GM18498 (cell line): Measurements from ENCODE around the gene UNC5A.

Experiments used
- ATAC-seq: cut with Tn5 transposase; IDR thresholded peaks from one replicate; pipeline ENCODE4 v1.9.1; 2021; ENCODE audit warnings: mild to moderate bottlenecking, moderate library complexity; ENCODE audit not compliant: unreplicated experiment

The UNC5A gene

DNA sequence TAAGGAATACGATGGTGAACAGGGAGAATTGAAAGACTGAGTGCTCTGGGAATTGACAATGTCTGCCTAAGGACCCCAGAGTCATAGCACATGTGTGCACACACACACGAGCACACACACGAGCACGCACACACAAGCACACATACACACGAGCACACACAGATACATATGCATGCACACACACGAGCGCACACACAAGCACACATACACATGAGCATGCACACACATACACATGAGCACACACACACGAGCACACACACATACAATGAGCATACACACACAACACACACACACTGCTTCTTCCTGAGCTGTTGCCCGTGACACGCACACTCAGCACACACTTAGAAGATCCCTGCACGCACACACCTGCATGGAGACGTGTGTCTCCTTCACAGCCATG is 10.9 kb upstream of the UNC5A start:
- ATAC-seq = no peak

DNA sequence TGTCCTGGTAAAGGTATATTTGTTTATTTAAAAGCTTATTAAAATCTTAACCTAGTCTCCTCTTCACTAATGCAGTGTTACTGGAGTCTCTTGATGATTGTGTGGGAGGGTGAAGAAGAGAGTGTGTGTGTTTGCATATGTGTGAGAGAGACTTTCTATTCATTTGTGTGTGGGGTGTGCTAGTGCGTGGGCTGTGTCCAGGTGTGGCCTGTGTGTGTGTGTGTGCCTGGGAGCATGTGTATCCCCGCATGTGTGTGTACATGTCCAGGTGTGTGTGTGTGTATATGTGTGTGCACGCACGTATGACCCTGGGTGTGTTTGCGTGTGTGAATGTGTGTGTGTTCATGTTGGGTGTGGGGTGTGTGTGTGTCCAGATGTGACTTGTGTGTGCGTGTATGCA is 10.3 kb upstream of the UNC5A start:
- ATAC-seq = no peak

DNA sequence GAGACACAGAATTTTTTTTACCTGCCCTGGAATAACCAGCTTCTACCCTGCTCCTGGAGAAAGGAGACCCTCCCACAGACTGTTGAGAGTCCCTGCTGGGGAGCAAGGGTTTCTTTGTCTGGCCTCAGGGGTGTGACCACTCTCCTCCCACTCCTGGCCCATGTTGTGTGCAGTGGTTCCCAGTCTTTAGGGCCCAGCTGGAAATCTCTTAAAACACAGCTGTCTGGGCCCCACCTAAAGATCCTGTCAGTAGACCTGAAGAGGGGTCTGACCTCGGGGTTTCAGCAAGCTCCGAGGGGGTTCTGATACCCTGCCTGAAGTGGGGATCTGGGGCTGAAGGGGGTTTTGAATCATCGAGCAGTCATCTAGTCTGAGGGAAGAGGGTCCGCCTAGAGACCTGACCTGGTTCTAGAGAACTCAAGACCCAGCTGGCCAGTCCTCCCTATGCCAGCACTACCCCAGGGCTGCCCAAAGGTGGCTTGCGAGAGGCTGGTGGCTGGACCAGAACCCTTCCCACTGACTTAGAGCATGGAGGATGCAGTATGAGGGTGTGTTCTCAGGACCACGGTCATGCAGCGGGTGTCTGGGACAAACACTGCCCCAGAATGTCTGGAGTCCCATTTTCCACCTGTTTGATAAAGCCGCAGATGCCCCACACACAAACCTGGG is 8.1 kb upstream of the UNC5A start:
- no peak for ATAC-seq

DNA sequence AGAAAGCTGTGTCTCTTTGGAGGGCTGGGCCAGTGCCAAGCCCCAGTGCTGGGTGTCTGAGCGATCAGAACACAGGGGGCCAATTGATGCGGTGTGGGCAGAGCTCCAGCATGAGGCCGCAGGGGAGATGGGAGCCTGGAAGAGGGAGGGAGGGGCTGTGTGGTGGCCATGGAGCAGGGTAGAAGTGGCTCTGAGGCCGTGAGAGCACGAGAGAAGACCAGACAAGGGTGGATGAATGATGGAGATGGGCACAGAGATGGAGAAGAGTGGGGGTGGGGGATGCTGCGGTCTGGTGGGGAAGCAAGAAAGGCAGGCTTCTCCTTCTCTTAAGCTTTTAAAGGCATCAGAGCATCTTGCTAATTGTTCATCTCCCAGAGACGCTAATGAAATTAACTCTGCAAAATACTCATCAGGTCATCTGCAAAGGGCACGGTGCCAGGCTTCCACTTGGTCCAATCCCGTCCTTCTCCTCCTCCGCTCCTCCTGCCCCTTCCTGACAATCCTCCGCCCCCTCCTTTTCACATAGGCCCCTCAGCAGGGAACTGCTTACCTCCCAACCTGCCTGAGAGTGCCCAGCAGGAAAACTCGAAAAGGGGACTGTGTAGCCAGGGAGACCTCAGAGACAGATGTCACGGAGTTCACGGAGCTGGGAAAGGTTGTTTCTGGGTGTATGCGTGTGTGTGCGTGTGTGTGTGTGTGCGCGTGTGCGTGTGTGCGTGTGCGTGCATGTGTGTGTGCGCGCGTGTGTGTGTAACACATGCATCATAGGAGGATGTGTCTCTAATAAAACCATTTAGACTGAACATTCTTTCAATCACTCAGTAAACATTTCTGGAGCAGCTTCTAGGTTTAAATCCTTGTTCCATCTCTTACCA is 7.1 kb upstream of the UNC5A start:
- no peak for ATAC-seq

DNA sequence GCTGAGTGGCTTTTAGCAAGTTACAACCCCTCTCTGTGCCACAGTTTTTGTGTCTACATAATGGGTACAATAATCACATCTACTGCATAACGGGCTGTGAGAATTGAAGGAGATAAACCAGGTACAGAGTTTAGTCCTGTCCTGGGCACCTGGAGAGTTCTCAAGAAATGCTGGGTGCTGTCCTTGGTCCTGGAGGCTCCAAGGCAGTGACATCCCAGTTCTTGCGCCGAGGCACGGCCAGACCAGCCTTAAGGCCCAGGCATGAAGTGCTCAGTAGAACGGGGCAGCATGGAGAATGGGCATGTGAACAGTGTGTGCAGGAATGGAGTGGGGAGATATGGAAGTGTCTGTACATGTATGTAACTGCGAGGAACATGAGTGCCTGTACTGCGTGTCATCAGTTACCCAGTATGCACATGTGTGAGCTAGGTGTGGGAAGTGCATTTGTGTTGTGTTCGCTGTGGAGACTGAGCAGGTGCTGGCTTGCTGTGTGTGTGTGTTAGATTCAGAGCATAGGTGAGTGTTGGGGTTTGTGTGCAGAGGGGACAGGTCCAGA is 6.3 kb upstream of the UNC5A start:
- no peak for ATAC-seq

DNA sequence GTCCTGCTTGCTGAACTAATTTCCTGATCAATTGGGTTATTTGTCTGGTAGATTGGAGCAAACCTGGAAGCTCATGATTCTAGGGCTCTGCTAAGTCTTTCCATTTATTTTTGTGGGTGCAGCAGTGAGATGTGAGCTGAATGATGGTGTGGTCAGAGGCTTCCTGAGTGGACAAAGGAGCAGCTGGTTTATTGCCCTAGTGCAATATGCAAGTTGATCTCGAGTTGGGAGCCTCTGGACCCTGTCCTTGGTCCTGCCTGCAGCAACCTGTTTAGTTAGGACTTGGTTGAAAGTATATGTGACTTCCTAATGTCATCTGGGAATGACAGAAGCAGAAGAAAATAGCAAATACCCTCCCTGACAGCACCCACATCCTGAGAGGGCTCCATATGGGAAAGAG is 4.2 kb upstream of the UNC5A start:
- no peak for ATAC-seq

DNA sequence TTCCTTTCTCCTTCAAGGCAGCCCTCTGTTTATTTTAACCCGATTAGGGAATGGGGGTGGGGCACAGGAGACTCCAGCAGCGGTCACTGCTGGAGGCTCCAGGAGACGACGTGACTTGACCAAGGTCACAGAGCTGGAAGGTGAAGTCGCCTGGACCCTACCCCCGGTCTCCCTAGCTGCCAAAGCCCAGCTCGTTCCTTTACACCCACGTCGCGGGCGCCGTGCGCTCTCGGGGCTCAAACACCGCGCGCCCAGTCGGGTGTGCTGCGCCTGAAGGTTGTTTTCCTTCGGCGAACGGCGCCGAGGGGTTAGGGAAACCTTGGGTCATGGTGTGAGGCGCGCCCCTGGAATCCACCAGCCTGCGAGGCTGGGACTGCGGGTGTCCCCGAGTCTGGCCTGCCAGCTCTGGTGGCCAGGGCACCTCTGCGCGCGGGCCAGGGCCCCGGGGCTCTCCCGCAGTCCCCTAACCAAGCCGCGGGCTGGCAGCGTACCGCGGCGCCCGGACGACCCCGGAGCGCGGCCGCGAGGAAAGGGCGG is 747 bp upstream of the UNC5A start:
- ATAC-seq = no peak

DNA sequence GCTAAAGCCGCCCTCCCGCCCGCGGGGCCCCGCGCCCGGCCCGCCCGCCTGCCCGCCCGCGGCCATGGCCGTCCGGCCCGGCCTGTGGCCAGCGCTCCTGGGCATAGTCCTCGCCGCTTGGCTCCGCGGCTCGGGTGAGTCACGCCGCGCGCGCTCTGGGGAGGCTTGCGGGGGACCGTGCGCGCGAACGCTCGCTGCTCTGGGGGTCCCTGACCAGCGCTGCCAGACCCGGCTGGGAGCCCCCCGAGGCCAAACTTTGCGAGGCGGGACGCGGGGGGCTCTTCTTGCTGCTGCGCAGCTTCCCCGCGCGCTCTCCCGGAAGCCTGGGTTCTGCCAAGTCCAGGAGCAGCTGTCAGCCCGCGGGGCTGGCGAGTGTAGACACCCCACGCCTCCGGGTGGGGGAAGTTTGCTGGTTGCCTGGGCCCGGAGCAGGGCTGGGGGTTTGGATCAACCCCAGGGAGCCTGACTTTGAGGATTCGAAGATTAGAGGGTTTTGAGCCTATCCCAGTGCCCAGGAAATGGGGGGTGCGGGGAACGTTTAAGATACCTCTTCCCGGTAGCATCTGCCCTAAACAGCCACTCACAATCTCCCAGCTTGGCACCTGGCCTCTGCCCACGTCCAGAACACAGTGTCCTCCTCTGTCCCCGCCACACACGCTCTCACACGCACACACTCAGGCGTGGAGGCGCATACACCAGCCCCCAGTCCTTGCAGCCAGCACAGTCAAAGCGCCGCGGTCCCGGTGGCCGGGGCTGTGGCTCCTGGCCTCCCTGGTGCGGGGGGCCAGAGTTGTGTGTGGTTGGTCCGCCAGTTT is 535 bp downstream of the UNC5A start:
- ATAC-seq = no peak

DNA sequence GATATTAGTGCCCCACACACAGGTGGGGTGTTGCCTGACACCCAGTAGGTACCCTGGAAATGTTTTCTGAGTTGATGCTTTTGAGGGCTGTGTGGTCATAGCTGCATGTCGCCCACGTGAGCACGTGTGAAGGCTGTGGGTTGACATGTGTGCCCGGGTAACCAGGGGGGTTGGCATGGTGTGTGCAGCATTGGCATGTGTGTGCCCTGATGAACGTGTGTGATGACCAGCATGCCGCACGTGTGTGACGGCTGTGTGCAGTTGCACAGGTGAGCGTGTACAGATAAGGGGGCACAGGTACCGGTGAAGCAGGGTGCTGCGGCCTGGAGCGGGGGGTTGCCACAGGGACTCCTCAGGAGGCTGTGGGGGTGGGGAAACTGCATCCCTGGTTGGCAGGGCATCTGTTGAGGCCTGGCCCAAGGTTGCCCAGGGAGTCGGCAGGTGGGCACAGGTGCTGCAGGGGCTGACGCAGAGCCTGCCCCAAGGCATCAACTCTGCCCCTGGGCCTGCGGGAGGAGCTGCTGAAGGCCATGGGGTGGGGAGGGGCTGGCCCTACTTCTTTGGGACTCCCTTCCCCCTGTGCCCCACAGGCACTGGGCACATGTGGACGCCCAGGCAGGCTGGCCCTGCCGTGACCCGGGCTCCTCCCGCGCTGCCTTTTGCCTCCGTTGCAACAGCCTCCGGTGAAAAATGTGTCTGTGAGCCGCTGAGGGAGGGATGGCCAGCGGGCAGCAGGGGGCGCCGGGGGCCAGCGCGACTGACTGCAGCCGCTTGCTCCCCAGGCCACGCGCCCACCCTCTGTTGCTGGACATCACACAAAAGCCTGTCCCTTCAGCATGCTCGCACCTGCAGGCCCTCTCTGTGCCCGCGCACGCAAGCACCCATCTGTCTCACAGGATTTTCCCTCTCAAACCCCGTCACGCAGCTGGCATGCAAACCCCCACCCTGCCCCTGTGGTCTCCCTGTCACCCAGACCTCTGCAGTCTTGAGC is 2.2 kb downstream of the UNC5A start:
- ATAC-seq = no peak

DNA sequence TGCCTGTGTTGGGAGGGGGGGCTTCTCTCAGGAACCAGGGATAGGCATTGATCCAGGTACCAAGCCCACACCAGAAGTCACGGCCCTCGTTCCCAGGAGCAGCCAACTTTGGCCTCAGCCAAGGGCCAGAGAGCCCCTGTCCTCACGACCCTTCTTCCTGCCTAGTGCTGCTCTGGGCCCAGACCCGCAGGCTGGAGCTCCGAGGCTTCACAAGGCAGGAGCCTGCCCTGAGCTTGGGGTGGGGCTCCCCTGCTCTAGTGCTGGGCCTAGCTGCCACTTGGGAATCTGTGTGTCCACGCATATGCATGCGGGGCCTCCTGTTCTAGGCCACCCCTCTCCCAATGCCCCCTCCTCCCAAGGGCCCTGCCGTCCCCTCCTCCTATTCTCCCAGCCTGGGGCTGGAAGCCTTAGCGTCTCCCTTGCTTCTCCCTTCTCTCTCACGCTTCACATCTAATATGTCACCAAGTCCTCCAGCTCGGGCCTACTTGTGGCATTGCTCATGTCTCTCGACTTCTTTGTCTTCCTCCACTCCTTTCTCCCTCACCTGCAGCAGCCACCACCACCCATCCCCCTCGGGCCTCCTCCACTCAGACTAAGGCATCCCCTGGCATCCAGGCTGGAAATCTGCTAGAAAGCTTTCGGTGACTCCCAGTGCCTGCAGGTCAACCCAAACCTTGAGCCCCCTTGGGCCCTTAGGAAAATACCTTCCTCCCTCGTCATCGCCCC is 3.4 kb downstream of the UNC5A start:
- no peak for ATAC-seq

DNA sequence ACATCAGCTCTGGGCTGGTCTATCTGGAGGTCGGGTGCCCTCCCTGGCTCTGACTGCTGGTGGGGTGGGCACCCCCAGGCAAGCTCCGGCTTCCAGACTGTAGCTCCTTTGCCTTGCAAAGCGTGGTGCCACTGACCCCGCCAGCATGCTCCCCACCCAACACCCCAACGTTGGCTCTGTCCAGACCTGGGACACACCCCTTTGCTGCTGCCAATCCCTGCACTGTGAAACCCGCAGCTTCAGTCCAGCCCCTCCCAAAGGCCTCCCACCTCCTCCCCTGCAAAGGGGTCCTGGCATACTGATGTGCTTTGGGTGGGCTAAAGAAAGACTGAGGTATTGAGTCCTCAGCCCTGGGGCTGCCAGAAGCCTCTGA is 3.9 kb downstream of the UNC5A start:
- ATAC-seq = no peak

DNA sequence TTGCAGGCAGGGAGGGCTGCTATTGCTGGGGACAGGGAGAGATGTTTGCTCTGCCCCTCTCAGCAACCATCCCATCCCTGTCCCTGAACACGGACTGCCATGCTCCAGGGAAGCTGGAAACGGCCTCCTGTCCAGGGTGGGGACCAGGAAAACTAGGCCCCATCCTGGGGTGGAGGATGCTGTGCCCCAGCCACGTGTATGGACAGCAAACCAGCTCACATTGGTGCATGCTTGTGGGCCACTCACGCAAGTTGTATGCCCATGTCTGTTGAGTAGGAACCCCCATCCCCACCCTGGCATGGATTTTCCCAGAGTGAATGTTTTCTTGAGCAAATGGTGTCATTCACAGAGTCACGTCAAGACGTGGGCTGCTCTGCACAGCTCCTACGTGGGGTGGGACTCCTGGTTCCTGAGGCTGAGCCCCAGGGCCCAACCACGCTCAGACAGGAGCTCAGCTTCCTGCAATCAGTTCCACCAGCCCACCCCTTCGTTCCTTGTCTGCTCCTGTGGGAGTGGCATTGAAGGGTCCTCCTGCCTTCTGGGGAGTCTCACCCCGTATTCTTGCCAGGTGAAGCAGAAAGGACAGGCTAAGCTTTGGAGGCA is 4.6 kb downstream of the UNC5A start:
- no peak for ATAC-seq

DNA sequence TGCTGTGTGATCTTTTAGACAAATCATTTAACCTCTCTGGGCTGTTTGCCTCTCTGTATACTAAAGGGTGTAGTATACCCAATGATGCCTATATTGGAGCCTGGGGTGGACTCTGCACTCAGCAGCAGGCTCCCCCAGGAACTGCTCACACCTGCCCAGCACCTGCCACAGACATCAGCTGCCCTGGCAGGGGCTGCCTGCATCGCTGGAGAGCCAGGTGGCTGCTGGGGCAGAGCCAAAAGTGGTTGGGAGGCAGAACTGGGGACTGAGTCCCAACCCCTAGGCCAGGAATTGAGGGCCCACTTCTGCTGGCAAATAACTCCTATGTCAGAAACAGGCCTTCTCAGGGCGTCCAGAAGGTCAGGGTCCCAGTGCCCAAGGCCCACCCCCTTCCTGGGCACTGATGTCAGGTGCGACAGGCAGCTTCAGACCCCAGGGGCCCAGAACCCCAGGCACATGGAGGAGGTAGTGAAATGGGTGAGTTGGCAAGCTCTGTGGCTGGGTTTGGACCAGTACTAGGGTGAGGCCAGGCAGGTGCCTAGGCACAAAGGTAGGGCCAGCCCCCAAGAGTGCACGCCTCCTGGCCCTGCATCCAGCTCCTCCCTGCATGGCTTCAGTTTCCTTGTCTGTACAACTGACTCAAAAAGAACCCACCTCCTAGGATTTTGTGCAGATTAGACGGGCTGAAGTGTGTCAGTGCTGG is 5.8 kb downstream of the UNC5A start:
- no peak for ATAC-seq

DNA sequence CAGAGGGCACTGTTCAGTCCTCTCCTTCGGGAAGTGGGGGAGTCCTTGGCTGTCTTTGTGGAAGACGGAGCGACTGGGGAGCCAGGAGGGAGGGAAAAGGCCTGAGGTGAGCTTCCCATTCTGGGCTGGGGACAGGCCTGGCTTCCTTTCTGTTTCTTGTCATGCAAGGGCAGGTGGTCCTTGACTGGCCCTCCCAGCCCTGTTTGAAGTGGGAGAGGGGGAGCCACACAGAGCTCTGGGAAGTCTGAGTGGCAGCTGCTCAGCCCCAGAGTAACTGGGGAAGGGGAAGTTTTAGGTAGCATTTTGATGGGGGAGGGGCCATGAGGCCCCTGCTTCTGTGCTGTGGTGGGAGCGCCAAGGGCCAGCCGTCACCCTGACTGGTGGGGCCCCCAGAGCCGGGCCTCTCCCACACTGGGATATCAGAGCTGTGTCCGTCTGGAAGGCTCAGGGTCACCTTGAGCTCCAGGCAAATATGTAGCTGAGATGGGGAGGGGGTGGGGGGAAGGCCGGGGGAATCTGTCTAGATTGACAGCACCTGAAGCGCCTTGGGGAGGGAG is 6.5 kb downstream of the UNC5A start:
- no peak for ATAC-seq

DNA sequence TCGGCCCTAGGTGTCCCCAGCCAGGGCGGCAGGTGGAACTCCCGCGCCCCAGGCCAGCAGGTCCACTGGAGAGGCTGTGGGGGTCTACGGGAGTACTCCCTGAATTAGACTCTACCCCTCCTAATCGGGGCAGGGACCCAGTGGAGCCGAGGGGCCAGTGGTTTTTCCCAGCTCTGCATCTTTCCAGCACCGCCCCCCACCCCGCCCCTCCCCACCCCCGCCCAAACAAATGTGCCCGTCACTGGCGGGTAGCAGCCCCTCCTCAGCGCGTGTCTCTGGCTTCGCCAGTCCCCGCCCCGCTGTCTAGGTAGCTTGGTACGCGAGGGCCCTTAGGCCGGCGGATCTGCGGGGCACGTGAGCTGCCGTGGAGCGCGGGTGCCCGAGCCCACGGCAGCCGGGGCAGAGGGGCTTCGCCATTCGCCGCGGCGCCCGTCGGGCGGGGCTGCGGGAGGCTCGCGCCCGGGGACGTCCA is 7.0 kb downstream of the UNC5A start:
- ATAC-seq = no peak

DNA sequence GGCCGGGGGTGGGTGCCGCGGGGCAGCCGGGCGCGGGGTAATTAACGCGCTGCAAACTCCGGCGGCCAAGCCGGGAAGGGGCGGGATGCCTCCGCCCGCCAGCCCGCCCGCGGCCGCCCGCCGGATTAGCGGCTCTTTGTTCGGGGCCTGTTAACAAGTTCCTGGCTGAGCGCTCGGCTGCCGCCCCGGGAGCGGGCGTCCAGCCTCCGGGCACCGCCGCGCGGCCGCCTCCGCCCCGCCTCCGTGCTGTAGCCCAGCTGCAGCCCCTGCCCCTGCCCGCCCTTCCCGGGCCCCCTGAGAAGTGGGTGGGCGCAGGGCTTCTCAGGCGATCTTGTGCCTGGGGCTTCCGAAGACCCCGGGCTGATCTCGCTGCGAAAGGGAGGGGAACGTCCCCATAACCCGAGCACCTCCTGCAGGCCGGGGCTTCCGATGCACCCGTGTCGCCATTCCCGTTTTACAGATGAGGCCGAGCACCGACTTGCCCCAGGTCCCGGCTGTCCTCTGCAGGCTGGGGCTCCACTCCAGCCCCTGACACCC is 7.5 kb downstream of the UNC5A start:
- peak; percentile 36 for ATAC-seq

DNA sequence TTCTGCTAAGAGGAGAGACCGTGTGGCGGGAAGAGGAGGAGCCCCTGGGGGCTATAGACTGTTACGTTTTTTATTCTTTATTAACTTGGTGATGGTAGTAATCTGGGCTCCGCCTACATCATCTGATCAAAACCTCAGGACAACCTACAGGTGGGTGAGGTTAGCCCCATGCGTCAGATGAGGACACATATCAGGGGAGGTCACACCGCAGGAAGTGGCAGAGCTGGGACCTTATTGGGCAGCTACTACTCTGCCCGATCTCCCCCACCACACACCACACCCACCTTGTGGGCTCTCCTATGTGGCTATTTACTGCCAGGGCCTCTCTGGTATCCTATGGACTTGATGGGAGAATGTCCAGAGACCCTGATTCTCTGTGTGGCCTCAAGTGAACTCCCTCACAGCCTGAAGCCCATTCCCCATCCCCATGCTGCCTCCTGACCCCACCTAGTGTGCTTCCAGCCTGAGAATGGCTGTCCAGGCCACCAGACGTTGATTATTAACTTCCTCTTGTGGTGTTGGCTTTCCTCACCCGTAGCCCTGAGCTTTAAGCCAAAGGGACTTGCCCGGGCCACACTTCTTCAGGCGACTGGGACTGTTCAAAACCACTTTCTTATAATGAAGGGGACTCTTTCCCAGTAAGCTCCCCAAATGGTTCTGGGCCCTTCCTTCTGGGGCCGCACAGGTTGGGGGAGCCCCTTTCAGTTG is 8.2 kb downstream of the UNC5A start:
- peak; percentile 64 for ATAC-seq
